ENCODE data around the gene TNS2.
"Not testable (repeated sequence)": the region's sequence is repeated elsewhere in the genome, so short reads cannot be mapped to it uniquely, and the experiment has no call there.

TNS2 gene

GRCh38 chr12:53093777-53094393 lies 44.0 kb downstream of the TNS2 start:
- no peak for DNase-seq (ENCODE audit: low read depth, low spot score)

- DNase-seq (ENCODE audit: low read depth, low spot score): no peak
These were observed 44.5 kb downstream of the TNS2 start for GRCh38 chr12:53094394-53094787.

- DNase-seq (ENCODE audit: low read depth, low spot score): not testable (repeated sequence)
These were observed 45.1 kb downstream of the TNS2 start for GRCh38 chr12:53094796-53095595.

- DNase-seq (ENCODE audit: low read depth, low spot score): not testable (repeated sequence)
These were observed 45.7 kb downstream of the TNS2 start for GRCh38 chr12:53095596-53095895.

- no peak for DNase-seq (ENCODE audit: low read depth, low spot score)
These were observed 46.4 kb downstream of the TNS2 start for GRCh38 chr12:53096089-53096741.

- no peak for DNase-seq (ENCODE audit: low read depth, low spot score)
These were observed 46.9 kb downstream of the TNS2 start for GRCh38 chr12:53096759-53097158.

- no peak for DNase-seq (ENCODE audit: low read depth, low spot score)
These were observed 47.3 kb downstream of the TNS2 start for GRCh38 chr12:53097207-53097563.

- no peak for DNase-seq (ENCODE audit: low read depth, low spot score)
These were observed 47.9 kb downstream of the TNS2 start, which contains the start of gene IGFBP6 for GRCh38 chr12:53097564-53098353. IGFBP6 (plus strand) TSS chr12:53097667; CDS start chr12:53097718, 51 bp downstream.

- no peak for DNase-seq (ENCODE audit: low read depth, low spot score)
These were observed 48.6 kb downstream of the TNS2 start for GRCh38 chr12:53098354-53098981.

- no peak for DNase-seq (ENCODE audit: low read depth, low spot score)
These were observed 49.4 kb downstream of the TNS2 start for GRCh38 chr12:53099071-53099882.

GRCh38 chr12:53100466-53101151 lies 50.7 kb downstream of the TNS2 start:
- DNase-seq (ENCODE audit: low read depth, low spot score): no peak

GRCh38 chr12:53101266-53101665 lies 51.4 kb downstream of the TNS2 start:
- DNase-seq (ENCODE audit: low read depth, low spot score): no peak

- DNase-seq (ENCODE audit: low read depth, low spot score): no peak
These were observed 52.3 kb downstream of the TNS2 start for GRCh38 chr12:53101931-53102781.

GRCh38 chr12:53102883-53103807 lies 53.3 kb downstream of the TNS2 start, which contains the start of gene SOAT2:
SOAT2 (plus strand) TSS chr12:53103486; CDS start chr12:53103578, 92 bp downstream.
- DNase-seq (ENCODE audit: low read depth, low spot score): no peak

GRCh38 chr12:53103860-53104305 lies 54.0 kb downstream of the TNS2 start:
- DNase-seq (ENCODE audit: low read depth, low spot score): no peak

GRCh38 chr12:53105256-53105655 lies 55.4 kb downstream of the TNS2 start:
- DNase-seq (ENCODE audit: low read depth, low spot score): no peak

- no peak for DNase-seq (ENCODE audit: low read depth, low spot score)
These were observed 56.0 kb downstream of the TNS2 start for GRCh38 chr12:53105712-53106439.
